Measurements from ENCODE around the gene SDK2. TPM values are rescaled to one million over a fixed set of nuclear protein-coding genes. Genes with fewer than 3 reads are reported as not detected.

Gene SDK2
- total RNA-seq, 6 experiments from 2014 or later = 0.11 to 0.46 (median 0.25) TPM

DNA sequence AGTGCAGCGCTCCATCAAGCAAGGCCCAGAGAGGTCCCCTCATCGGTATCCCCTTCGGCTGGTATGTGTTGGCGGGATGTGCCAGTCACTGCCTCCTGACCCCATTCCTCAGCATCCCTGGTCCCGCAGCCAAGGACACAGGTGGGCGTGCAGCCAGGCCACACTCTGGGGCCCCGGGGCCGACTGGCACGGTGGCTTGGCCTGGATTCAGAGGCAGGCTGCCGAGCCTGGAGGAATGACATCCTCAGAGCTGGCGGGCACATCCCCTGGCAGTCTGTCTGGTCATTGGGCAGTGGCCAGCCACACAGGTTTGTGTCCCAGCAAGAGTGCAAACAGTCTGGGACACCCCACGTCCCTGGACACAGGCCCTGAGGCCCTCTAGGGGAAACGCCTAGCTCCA lies 111.1 kb downstream of the SDK2 start:
- TF ChIP-seq, protein P1, sequence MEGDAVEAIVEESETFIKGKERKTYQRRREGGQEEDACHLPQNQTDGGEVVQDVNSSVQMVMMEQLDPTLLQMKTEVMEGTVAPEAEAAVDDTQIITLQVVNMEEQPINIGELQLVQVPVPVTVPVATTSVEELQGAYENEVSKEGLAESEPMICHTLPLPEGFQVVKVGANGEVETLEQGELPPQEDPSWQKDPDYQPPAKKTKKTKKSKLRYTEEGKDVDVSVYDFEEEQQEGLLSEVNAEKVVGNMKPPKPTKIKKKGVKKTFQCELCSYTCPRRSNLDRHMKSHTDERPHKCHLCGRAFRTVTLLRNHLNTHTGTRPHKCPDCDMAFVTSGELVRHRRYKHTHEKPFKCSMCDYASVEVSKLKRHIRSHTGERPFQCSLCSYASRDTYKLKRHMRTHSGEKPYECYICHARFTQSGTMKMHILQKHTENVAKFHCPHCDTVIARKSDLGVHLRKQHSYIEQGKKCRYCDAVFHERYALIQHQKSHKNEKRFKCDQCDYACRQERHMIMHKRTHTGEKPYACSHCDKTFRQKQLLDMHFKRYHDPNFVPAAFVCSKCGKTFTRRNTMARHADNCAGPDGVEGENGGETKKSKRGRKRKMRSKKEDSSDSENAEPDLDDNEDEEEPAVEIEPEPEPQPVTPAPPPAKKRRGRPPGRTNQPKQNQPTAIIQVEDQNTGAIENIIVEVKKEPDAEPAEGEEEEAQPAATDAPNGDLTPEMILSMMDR (IDR thresholded peaks at IDR 0.05) = no peak
- TF ChIP-seq POLR2A (IDR thresholded peaks at IDR 0.05) = no peak
- WGBS (ENCODE audit: insufficient coverage, low coverage, low lambda C conversion rate, missing lambda C conversion rate) = 85% methylated on average over 4 of the region's 13 CpGs
- ATAC-seq = peak in 3 of 4 donors; percentile 4 to 42 (median 39)

DNA sequence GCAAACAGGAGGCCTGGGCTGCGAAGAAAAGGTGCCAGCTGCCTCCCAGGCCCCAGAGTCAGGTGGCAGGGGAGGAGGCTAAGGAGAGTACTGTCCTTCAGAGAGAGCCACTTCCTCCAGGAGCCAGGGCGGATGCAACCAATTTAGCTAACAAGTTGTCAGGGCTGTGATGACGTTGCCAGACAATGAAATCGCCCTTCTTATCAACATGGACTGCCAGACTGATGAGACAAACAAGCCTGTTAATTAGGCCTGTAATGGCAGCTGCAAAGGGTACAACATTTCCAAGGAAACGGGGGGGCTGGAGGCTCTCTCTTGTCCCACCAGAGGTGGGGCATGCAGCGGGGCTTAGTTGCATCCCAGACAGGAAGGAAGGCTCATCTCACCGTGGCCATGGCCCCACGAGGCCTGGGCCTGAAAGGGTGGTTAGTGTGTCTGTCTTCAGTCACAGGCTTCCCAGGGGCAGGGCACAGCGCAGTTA lies 111.8 kb downstream of the SDK2 start:
- TF ChIP-seq POLR2A (IDR thresholded peaks at IDR 0.05) = no peak
- TF ChIP-seq, protein P1 (IDR thresholded peaks at IDR 0.05) = no peak
- H3K9me3 ChIP-seq = no peaks in the 10 kb centered on the region
- H3K27ac ChIP-seq = no peak overlapping the region
- 49% methylated on average over 3 of the region's 9 CpGs for WGBS (ENCODE audit: insufficient coverage, low coverage, low lambda C conversion rate, missing lambda C conversion rate)
- no peaks in the 10 kb centered on the region for H3K4me1 ChIP-seq
- intact Hi-C loops (cut with DNase I) = no loop called here
- no peak overlapping the region for H3K4me3 ChIP-seq
- H3K36me3 ChIP-seq = no peaks in the 10 kb centered on the region
- DNase-seq = no peak
- no peaks in the 10 kb centered on the region for H3K27me3 ChIP-seq
- ATAC-seq = no peak

More for the DNA sequence above, 111.1 kb downstream of the SDK2 start:
- H3K27me3 ChIP-seq = no peaks in the 10 kb centered on the region
- H3K36me3 ChIP-seq = no peaks in the 10 kb centered on the region
- H3K4me1 ChIP-seq = no peaks in the 10 kb centered on the region
- intact Hi-C loops (cut with DNase I) = no loop called here
- no peak overlapping the region for H3K4me3 ChIP-seq
- H3K27ac ChIP-seq = no peak overlapping the region
- DNase-seq = peak in 1 of 3 donors; percentile 57
- no peaks in the 10 kb centered on the region for H3K9me3 ChIP-seq

DNA sequence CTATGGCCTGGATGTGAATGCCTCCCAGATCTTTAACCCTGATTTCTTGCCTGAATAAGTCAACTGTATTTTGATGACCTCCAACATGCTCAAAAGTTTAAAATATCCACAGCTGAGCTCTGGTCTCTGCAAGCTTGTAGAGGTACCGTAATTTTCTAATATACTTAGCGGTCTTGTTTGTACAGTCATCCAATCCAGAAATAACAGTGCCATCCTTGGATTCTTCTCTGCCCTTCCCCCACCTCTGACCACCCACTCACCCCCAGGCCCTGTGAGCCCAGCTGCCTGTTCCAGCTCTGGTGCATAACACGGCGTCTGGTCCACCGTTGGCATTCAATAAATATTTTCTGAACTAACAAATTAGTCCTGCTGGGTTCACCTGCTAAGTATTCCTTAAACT lies 113.1 kb downstream of the SDK2 start:
- intact Hi-C loops (cut with DNase I) = no loop called here
- Histone ChIP-seq H3K36me3 (no peaks in the 10 kb centered on the region), H3K27me3 (no peaks in the 10 kb centered on the region), H3K27ac (no peak overlapping the region), H3K9me3 (no peaks in the 10 kb centered on the region), H3K4me3 (no peak overlapping the region), H3K4me1 (no peaks in the 10 kb centered on the region)
- no peak for DNase-seq
- WGBS (ENCODE audit: insufficient coverage, low coverage, low lambda C conversion rate, missing lambda C conversion rate) = 67% methylated on average over 4 of the region's 5 CpGs
- no peak for ATAC-seq
- no peak for TF ChIP-seq POLR2A (IDR thresholded peaks at IDR 0.05)
- TF ChIP-seq, protein P1 (IDR thresholded peaks at IDR 0.05) = no peak

DNA sequence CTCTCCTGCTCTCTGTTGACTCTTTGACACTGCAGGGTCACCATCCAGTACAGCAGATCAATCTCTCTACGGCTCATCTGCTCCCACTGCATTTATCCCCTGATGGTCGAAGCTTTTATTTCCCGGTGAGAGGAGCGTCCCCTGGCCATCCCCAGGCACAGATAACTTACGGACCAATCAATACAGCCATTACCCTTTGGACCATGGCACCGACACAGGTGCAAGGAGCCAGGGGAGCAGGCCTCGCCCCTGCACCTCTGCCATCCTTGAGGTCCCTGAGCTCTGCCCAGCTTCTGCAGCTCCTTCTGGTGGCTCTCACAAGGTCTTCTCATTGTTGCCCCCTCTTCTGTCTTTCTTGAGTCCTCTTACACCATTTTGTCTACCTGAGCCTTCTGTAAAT lies 115.6 kb downstream of the SDK2 start:
- no peak overlapping the region for H3K27ac ChIP-seq
- no peaks in the 10 kb centered on the region for H3K9me3 ChIP-seq
- intact Hi-C loops (cut with DNase I) = no loop called here
- 42% methylated on average over 4 of the region's 7 CpGs for WGBS (ENCODE audit: insufficient coverage, low coverage, low lambda C conversion rate, missing lambda C conversion rate)
- H3K27me3 ChIP-seq = no peaks in the 10 kb centered on the region
- peak in 3 of 4 donors; percentile 26 to 59 (median 42) for ATAC-seq
- no peak overlapping the region for H3K4me3 ChIP-seq
- DNase-seq = no peak
- TF ChIP-seq POLR2A (IDR thresholded peaks at IDR 0.05) = no peak
- TF ChIP-seq, protein P1 (IDR thresholded peaks at IDR 0.05) = no peak
- H3K4me1 ChIP-seq = no peaks in the 10 kb centered on the region
- H3K36me3 ChIP-seq = no peaks in the 10 kb centered on the region

DNA sequence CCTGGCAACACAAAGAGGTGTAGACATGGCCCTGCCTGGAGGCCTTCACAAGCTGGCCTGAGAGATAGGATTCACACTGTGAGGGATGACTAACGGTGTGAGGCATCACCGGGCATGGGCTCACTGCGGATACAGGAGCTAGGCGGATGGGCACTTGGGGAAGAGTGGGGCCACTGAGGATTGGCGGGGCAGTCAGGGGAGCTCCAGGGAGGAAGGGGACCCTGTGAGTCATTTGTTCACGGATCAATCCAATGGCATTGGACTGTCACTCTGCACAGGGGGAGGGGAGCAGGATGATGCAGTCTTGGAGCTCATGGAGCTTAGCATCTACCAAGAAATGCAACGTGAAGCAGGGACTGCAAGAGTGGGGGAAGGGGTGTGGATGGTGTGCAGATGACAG lies 117.3 kb downstream of the SDK2 start:
- Histone ChIP-seq H3K27ac (no peak overlapping the region), H3K36me3 (no peaks in the 10 kb centered on the region), H3K9me3 (no peaks in the 10 kb centered on the region), H3K27me3 (no peaks in the 10 kb centered on the region), H3K4me3 (no peak overlapping the region), H3K4me1 (no peaks in the 10 kb centered on the region)
- no peak for DNase-seq
- WGBS (ENCODE audit: insufficient coverage, low coverage, low lambda C conversion rate, missing lambda C conversion rate) = 68% methylated on average over 7 of the region's 7 CpGs
- ATAC-seq = no peak
- intact Hi-C loops (cut with DNase I) = no loop called here
- TF ChIP-seq, protein P1 (IDR thresholded peaks at IDR 0.05) = no peak
- no peak for TF ChIP-seq POLR2A (IDR thresholded peaks at IDR 0.05)

Data from right lobe of liver (tissue), 6 donors.